Measurements from ENCODE around the gene PDE4D. TPM values are rescaled to one million over a fixed set of nuclear protein-coding genes. Genes with fewer than 3 reads are reported as not detected.

The PDE4D gene
- total and polyA plus RNA-seq, 2 of the 4 experiments (the other 2 are of a cell fraction) = 1.4 to 7.9 TPM

GRCh38 chr5:59922220-59922619 lies 28.7 kb upstream of the PDE4D start:
- Histone ChIP-seq H3K4ac (ENCODE audit: low read depth, low read length) (no peak overlapping the region), H2BK120ac (ENCODE audit: low read depth, low read length) (no peak overlapping the region), H2BK20ac (ENCODE audit: low read depth, low read length) (no peak overlapping the region), H2AFZ (replicated peaks; ENCODE audit: low read length, poor library complexity) (no peak overlapping the region), H3K56ac (ENCODE audit: extremely low read depth, insufficient read depth, low read length) (no peak overlapping the region), H3K9me3 (ENCODE audit: control insufficient read depth, insufficient read depth, low read length) (no peaks in the 10 kb centered on the region), H3K79me1 (ENCODE audit: low read depth in 1 of 2, low read length in 2 of 2) (no peaks in the 10 kb centered on the region), H2BK15ac (ENCODE audit: low read depth, low read length) (no peak overlapping the region), H4K20me1 (ENCODE audit: insufficient read depth, low read length) (no peaks in the 10 kb centered on the region), H3K4me1 (ENCODE audit: control insufficient read depth, insufficient read depth, low read length) (no peaks in the 10 kb centered on the region), H3K36me3 (ENCODE audit: control insufficient read depth, insufficient read depth, low read length) (no peaks in the 10 kb centered on the region), H2AK5ac (ENCODE audit: low read depth, low read length) (no peak overlapping the region), H4K8ac (ENCODE audit: low read depth in 2 of 2, low read length in 2 of 2) (no peak overlapping the region), H2AK9ac (replicated peaks; ENCODE audit: low read depth, low read length, poor library complexity) (no peak overlapping the region), H4K91ac (ENCODE audit: insufficient read depth, low read depth, low read length) (no peak overlapping the region), H3K18ac (ENCODE audit: low read depth, low read length) (no peak overlapping the region), H3K4me3 (ENCODE audit: insufficient read depth, low read depth, low read length) (no peak overlapping the region), H3K14ac (replicated peaks; ENCODE audit: low read depth, low read length) (no peak overlapping the region), H2BK5ac (ENCODE audit: low read depth, low read length, poor library complexity, severe bottlenecking) (no peak overlapping the region), H3K27ac (ENCODE audit: insufficient read depth, low read length) (no peak overlapping the region), H3K4me2 (ENCODE audit: low read depth, low read length) (no peak overlapping the region), H3K27me3 (ENCODE audit: control insufficient read depth, insufficient read depth, low read length) (no peaks in the 10 kb centered on the region), H3K9me1 (ENCODE audit: insufficient read depth, low read length) (no peaks in the 10 kb centered on the region), H3K23ac (ENCODE audit: low read depth, low read length) (no peak overlapping the region), H3K9ac (ENCODE audit: low read depth, low read length) (no peak overlapping the region), H4K5ac (ENCODE audit: low read depth, low read length) (no peak overlapping the region)
- TF ChIP-seq POLR2A (IDR thresholded peaks at IDR 0.05; ENCODE audit: low read depth, low read length) (no peak), USF2 (IDR thresholded peaks at IDR 0.05; ENCODE audit: low read depth, low read length) (no peak), MAFK (IDR thresholded peaks at IDR 0.05; ENCODE audit: low read depth, low read length) (no peak), ELK1 (IDR thresholded peaks at IDR 0.05; ENCODE audit: borderline replicate concordance, low read depth, low read length) (no peak), BHLHE40 (IDR thresholded peaks at IDR 0.05; ENCODE audit: low read depth, low read length) (no peak), RFX5 (IDR thresholded peaks at IDR 0.05; ENCODE audit: low read depth, low read length) (no peak), MXI1 (IDR thresholded peaks at IDR 0.05; ENCODE audit: borderline replicate concordance, low read depth, low read length) (no peak), RCOR1 (IDR thresholded peaks at IDR 0.05; ENCODE audit: insufficient replicate concordance, low read length) (no peak), RAD21 (IDR thresholded peaks at IDR 0.05; ENCODE audit: low read length) (no peak), CTCF (conservative IDR thresholded peaks at IDR 0.05; ENCODE audit: low read depth, low read length) (no peak), SMC3 (IDR thresholded peaks at IDR 0.05; ENCODE audit: low read depth, low read length) (no peak), MAZ (IDR thresholded peaks at IDR 0.05; ENCODE audit: borderline replicate concordance, low read depth, low read length) (no peak), NFE2L2 (IDR thresholded peaks at IDR 0.05; ENCODE audit: low read depth, low read length) (no peak)
- in situ Hi-C loops (cut with MboI; ENCODE audit: low sequenced_read_pairs) (no loop called here), dilution Hi-C loops (cut with HindIII; ENCODE audit: low sequenced_read_pairs, unreplicated experiment) (no loop called here), intact Hi-C loops (cut with micrococcal nuclease) (no loop called here)
- DNase-seq = no peak
- no peak for ATAC-seq (ENCODE audit: low read depth)
- WGBS, 2 experiments (ENCODE audit: extremely low coverage in 2 of 2, insufficient read length in 1 of 2) = no CpG with 5 or more reads among the region's 1 CpG
- BruUV-seq (replicated peaks) = no TSS peak
- ChIA-PET POLR2A (ENCODE audit: unreplicated experiment) (no interaction called here), CTCF (interaction anchor here (1.2 to 3.4 kb wide), 2 partner anchors 10 to 108 kb away, joined by 4 to 27 read pairs; no protein-coding TSS in a partner anchor)

Measured in IMR-90 (cell line).